C4-2B (cell line): ENCODE results near the gene TP73.

Experiments
- H3K27ac ChIP-seq: fragments of 450-650 bp; 2 replicates; pipeline ENCODE4 v1.5.1; 2017
- ZFX ChIP-seq: fragments of 450-650 bp; IDR thresholded peaks from 2 replicates; pipeline ENCODE4 v1.6.1; 2017
- TF ChIP-seq, protein P1 (sequence below): fragments of 450-650 bp; conservative IDR thresholded peaks from 2 replicates; pipeline ENCODE4 v1.5.1; 2017; ENCODE audit warnings: mild to moderate bottlenecking

Gene TP73

DNA sequence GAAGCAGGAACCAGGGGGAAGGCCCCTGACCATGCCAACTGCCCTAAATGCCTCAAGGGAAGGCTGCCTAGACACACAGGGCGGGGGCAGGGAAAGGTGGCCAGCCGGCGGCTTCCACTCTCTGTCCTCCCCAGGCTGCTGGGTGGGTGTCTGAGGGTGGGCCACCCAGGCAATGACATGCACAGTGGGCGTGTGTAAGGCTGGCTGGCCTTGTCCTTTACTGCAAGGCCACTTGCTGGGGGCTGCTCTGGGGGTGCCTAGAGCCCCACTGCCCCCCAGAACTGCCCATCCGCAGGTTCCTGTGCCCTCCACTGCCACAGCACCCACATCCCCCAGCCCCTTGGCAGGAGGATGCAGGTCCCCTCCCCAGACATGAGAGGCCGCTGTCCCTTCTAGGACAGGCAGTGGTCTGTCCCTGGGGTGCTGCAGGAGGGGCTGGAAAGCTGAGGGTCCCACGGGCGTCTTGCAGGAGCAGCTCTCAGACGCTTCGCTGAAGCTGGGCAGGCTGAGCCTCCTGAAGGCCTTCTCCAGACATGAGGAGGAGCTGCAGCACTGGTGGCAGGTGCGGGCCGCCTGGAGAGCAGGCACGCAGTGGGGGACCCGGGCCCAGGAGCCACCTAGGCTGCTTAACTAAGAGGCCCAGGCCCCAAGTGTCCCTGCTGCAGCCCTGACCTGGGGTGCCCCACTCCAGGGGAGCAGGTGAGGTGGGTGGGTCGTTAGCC, 110.0 kb downstream of the TP73 start:
- TF ChIP-seq, protein P1, sequence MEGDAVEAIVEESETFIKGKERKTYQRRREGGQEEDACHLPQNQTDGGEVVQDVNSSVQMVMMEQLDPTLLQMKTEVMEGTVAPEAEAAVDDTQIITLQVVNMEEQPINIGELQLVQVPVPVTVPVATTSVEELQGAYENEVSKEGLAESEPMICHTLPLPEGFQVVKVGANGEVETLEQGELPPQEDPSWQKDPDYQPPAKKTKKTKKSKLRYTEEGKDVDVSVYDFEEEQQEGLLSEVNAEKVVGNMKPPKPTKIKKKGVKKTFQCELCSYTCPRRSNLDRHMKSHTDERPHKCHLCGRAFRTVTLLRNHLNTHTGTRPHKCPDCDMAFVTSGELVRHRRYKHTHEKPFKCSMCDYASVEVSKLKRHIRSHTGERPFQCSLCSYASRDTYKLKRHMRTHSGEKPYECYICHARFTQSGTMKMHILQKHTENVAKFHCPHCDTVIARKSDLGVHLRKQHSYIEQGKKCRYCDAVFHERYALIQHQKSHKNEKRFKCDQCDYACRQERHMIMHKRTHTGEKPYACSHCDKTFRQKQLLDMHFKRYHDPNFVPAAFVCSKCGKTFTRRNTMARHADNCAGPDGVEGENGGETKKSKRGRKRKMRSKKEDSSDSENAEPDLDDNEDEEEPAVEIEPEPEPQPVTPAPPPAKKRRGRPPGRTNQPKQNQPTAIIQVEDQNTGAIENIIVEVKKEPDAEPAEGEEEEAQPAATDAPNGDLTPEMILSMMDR = no peak
- no peak for TF ChIP-seq ZFX
- H3K27ac ChIP-seq = no peak overlapping the region

DNA sequence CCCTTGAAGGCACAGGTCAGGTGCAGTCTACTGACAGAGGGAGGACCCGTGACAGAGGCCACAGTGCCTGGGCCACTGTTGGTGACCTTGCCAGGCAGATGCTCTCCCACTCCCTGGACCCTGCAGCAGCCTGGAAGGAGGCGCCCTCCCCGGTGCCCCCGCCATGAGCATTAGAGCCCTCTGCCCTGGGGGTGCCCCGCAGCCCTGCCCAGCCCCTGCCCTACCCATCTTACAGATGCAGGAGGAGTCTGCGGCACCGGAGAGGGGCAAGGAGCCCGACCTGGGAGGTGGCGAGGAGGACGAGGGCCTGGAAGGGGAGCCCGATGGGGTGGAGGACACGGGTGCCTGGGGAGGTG, 110.5 kb downstream of the TP73 start:
- TF ChIP-seq, protein P1 = no peak
- no peak for TF ChIP-seq ZFX
- no peak overlapping the region for H3K27ac ChIP-seq

DNA sequence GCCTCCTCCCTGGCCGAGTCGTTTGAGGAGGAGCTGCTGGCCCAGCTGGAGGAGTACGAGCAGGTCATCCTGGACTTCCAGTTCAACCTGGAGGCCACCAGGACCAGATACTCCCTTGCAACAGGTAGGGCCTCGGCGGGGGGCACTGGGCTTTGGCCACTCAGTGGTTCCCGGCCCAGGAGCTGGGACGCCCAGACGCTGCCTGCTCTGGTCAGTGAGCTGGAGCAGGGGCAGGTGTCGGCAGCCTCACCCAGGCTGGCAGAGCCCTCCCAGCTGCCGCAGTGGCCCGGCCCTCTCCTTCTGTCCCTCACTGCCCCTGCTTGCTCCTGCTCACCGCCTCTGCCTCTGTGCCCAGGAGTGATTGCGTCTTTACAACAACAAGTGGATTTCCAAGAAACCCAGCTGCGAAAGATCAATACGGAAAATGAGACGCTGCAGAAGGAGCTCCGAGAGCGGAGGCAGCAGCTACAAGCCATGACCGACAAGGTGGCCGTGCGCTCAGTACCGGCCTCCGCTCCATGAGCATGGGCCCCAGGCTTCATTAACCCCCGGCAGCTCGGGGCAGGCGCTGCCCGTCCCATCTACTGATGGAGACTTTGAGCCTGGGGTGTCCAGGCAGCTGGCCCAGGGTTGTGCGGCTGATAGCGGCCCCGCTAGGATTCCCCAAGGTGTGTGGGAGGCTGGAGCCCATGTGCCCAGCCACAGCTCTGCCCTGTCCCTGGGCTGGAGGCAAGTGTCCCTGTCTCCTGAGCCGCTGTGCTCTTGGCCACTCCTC, 111.2 kb downstream of the TP73 start:
- TF ChIP-seq ZFX = no peak
- TF ChIP-seq, protein P1 = no peak
- no peak overlapping the region for H3K27ac ChIP-seq

DNA sequence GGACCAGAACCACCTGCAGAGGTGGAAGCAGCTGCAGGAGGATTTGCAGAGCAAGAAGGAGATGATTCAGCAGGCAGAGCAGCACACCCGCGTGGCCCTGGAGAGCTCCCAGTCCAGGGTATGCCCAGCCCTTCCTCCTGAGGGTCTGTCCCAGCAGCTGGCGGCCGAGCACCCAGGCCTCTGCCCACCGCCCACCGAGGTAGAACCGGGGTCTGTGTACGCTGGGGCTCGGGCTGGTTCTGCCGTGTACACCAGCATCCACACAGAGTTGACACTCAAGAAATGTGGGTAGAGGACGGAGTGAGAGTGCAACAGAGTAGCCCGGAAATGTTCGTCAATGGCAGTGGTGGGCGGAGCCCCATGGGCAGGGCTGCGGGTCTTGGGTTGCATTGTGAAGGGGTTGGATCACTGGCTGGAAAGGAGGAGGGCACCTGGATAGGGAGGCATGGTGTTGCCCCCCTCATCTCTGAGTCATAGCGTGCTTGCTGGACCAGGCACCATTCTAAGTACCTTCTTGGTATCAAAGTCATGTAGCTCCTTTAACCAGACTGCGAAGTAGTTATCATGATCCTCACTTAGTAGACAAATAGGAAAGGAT, 115.1 kb downstream of the TP73 start:
- H3K27ac ChIP-seq = no peak overlapping the region
- TF ChIP-seq, protein P1 = no peak
- no peak for TF ChIP-seq ZFX

DNA sequence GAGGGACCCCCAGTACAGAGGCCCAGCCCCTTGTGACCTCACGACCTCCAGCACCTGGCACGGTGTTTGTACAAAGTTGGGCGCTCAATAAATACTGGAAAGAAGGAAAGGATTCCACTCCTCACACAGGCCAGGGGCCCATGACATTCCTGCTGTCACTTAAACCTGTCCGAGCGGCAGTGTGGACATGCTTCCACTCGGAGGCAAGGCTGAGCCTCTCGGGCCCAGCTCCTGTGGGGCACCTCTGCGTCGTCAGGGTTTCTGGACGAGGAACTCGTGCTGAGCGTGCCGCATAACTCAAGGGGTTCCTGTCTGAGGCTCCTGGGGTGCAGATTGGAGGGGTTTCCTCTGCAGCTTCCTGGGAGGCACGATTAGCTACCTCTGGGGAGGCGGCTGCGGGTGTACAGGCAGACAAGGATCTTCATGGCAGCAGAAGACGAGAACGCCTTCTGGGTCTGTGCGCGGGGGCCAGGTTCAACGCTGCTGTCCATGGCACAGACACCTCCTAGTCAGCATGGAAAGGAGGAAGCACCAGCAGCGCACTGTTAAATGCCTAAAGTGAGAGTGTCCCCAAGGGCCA, 116.6 kb downstream of the TP73 start:
- no peak for TF ChIP-seq ZFX
- TF ChIP-seq, protein P1 = no peak
- no peak overlapping the region for H3K27ac ChIP-seq

DNA sequence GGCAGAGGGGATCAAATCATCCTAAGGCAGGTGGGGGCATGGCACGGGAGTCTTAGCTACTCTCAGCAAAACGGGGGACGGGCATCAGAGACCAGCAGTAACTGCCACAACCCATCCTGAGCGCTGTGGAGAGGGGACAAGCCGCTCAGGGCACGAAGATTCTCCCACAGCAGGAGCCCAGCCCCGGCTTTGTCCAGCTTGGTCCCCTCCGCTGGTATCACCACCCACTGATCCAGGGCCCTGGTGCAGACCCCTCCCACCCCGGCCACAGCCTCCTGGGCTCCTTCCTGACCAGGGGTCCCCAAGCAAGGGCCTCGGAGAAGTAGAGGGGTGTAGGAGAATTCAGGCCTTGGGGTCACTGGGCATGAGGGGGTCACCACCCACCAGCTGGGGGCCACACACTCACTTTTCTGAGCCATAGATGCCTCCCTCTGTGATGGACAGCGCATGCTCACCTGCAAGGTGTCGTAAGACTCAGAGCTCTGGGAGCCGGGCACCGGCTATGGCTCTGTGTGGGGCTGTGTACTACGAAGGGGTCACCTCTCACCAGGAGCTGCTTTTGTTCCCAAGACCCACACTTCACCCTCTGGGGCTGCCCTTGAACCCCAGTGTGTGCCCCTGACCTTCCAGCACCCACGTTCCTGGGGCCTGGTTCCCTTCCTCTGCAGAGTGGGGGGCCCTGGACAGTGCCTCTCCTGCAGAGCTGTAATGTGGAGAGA, 117.9 kb downstream of the TP73 start:
- H3K27ac ChIP-seq = no peak overlapping the region
- TF ChIP-seq, protein P1 = no peak
- TF ChIP-seq ZFX = no peak
